ENCODE measurements around the gene PTPRN2.
A peak's percentile ranks its signal among the peaks of the same experiment; 100 is the strongest.

Gene PTPRN2

DNA sequence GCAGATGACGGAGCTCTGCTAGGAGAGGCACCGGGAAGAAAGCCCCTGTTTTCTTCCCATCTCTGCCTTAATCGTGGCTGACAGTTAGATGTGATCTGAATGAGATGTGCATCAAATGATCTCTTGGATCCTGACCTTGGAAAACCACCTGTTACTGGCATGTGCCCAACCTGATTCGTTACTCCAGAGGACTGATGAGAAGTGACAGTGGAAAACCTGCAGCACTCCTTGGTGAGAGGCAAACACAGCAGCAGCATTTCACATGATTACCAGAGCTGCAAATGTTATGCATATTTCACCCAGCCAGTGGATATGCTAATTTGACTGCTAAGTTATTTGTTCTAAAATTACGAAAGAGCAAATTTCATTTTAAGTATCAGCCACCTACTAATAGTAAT is 95.3 kb downstream of the PTPRN2 start:
- peak; percentile 44 for DNase-seq (ENCODE audit: low spot score)

DNA sequence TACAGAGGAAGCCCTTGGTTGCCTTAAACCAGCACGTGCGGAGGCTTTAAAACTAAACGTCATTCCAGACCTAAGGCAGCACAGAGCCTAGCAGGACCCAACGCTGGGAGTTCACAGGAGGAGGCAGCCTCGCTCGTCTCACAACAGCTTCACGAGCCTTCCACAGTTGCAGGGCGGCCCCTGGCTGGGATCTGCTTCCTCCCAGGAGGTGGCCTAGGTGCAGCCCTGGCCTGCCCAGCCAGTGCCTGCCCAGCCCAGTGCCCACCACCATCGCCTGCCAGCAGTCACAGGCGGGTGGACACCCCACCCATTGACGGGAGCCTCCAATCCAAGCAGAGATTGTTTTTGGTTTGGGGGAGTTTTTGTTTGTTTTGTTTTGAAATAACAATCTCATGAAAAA is 96.5 kb downstream of the PTPRN2 start:
- no peak for DNase-seq (ENCODE audit: low spot score)

DNA sequence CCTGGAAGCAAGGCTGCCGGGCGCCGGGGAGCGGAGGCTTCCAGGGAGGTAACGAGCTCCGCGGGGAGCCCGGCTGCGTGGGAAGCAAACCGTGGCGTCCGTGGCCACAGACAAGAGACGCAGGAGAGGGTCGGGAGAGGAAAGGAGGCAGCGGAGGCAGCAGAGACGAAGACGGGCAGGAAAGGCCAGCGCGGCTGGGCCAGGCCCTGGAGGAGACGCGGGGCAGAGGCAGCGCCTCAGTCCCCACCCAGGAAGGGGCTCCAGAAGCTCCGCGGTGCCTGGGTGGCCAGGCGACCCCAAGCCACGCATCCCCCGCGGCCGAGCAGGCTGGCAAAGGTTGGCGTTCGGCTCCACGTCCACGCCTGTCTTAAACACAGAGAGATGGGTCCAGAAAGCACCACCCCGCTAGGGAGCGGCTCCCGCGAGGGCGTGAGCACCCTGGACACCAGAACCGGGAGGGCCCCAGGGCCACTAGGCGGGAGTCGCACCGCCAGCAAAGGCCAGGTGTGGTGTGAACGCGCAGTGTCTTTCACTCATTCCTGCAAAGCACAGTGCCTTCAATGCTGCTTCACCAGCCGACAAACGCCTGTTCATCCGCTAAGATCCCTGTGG is 97.3 kb downstream of the PTPRN2 start:
- DNase-seq (ENCODE audit: low spot score): no peak

DNA sequence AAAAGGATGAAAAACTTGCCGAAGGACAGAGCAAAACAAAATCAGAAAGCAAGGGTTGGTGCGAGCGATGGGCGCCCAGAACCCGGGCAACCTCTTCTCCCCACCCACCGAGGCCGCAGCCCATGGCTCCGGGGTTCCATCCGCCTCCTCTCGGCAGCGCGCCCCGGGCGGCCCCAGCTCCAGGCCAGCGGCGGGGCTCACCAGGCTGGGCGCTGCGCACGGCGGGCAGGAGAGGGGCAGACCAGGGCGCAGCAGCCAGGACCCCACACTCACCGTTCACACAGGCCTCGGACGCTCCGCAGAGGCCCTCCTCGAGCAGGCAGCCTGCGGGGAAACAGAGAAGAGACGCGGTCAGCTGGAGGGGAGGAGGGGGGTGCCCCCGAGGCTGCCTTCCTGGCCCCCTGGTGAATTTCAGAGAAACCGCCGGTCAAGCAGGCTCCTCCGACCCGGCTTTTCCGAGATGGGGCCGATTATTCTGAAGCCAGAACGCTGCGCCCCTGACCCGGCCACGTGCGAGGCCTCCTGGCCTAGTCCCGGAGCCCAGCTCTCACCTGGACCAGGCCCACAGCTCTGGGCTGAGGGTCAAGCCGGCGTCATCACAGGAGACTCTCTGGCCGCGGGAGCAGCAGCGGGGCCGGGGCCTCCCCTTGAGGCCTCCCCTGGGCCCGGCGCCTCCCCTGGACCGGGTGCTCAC is 98.0 kb downstream of the PTPRN2 start:
- no peak for DNase-seq (ENCODE audit: low spot score)

DNA sequence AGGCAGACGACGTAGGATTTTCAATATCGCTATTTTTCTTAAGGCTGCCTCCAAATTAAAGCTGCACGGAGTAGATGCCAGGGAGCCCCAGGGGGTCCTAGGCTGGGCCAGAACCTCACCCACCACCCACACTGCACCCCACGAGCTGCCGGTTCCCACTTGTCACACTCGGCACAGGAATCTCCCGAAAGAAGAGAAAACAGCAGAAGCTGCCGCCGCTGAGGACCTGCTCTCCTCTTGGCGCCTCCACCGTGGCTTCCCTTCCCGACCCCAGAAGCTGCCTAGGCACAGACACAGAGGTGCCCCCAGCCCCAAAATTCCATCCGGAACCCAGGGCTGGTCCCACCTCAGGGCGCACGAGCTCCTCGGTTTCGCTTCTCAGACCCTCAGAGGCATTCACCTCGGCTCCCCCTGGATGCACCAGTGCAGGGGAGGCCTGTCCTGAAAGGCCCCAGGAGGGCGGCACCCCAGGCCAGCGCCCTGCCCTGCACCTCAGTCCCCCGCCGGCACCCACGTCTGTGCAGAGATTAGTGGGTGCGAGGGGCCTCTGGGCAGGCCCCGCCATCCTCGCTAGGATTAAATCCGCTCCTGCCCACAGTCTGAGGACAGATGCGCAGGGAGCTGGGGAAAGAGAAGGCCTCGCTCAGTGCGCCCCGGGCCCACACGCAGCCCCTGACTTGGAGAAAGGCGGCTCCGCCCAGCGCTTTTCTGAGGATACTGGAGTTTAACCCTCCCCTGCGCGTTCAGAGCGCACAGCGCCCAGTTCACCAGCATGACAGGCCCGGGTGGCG is 99.2 kb downstream of the PTPRN2 start:
- DNase-seq (ENCODE audit: low spot score): peak; percentile 36

DNA sequence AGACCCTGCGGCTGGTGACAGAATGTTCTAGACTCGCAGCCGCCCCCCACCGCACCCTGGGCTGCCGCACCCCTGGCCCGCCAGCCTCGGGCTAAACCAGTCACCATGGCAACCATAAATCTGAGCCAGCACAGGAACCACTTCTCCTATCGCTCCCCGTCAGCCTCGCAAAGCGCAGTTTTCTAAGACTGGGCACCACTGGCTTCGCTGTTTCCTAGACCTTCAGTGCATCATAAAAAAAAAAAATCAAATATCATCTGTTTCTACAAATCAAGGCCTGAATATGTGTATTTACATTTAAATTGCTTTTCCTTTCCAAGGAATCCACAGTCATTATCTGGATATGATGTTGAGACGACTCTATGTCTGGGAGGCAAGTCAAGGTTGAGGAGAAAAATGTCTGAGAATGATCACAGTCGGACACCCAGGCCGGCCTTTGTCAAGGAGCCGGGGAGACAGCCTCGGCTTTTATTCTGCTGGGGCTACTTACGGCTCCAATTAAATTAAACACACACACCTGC is 99.9 kb downstream of the PTPRN2 start:
- peak; percentile 72 for DNase-seq (ENCODE audit: low spot score)

DNA sequence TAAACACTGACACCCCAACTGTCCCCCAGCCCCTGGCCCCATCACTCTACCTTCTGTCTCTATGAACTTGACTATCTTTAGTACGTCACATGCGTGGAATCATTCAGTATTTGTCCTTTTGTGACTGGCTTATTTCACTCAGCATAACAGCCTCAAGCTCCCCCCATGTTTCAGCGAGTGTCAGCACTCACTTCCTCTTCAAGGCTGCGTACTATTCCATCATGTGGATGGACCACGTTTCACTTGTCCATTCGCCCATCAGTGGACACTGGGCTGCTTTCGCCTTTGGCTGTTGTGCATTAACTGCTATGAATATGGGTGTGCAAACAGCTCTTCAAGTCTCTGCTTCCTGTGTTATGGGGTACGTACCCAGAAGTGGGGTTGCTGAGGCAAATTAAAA is 100.7 kb downstream of the PTPRN2 start:
- no peak for DNase-seq (ENCODE audit: low spot score)

DNA sequence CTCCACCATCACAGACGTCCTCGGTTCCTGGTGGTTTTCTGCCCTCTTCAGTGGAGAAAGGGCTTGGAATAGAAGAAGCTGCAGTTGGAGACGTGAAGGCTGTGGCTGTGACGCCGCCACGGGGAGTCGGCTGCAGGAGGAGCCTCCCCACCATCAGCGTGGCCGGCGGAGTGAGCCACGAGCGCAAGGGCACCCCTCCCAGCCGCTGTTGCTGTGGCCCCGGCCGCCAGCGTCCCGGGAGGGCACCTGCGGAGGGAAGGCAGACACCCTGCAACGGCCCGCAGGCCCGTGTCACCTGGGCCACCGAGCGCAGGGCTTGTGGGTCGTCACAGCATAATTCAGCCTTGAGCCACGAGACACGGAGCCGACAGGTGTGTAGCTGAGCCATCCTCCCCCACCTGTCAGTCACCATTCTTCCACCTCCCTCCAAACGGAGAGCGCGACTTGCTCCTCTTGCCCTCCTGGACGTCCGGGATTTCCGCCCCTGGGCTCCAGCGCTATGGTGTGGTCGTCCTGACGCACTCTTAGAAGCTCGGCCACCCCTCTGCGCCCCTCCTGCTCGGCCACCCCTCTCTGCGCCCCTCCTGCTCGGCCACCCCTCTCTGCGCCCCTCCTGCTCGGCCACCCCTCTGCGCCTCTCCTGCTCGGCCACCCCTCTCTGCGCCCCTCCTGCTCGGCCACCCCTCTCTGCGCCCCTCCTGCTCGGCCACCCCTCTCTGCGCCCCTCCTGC is 102.7 kb downstream of the PTPRN2 start:
- DNase-seq (ENCODE audit: low spot score): no peak

DNA sequence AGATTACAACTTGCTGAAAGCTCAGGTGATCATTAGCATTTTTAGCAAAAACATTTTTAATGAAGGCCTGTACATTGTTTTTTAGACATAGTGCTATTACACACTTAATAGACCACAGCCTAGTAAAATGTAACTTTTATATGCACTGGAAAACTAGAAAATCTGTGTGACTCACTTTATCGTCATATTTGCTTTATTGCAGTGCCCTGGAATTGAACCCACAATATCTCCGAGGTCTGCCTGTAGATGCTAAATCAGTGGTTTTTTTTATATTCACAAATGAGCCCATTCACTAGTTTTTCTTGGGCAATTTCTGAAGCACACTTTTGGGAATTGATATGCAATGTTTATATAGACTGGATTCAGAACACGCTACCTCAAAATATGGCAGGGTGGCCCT is 105.1 kb downstream of the PTPRN2 start:
- DNase-seq (ENCODE audit: low spot score): no peak

DNA sequence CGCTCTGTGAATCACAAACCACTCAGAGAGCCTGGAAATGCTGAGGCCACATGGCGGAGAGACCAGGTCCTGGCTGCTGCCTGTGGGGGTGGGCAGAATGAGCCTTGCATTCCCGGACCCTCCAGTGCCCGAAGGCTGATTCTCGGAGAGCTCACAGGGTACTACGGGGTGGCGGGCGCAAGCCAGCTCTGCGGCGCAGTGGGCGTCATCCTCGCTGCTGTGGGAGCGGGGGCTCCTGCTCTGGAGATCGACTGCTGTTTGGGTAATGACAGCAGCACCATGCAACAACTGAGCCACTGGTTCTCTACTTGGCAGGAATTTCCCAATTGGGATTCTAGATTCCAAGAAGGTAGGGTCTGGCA is 108.0 kb downstream of the PTPRN2 start:
- no peak for DNase-seq (ENCODE audit: low spot score)

DNA sequence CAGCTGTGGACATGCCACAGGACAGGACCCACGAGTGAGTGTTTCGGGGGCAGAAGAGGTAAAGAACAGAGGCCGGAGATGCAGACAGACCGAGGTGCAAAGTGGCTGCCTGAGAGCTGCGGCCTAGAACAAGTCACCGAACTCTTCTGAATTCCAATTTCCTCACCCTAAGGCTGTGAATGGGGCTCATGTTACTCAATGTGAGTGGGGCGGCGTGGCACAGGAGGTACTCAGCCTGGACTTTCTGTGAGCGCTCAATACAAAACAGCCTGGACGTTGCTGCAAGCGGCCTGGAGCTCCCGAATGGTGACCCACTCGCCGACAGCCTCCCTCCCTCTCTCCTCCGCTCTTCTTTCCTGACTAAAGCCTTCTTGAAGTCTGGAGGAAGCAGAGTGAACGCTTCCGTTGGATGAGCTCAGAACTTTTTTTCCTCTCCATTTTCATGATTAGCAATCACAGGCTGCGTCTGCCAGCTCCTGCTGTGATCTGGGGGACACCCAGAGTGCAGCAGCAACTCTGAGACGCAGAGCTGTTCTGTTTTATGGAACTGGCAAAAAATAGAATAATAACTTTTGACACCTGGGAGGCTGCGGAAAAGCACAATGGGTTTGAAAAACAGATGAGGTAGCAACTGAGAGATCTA is 108.5 kb downstream of the PTPRN2 start:
- no peak for DNase-seq (ENCODE audit: low spot score)

DNA sequence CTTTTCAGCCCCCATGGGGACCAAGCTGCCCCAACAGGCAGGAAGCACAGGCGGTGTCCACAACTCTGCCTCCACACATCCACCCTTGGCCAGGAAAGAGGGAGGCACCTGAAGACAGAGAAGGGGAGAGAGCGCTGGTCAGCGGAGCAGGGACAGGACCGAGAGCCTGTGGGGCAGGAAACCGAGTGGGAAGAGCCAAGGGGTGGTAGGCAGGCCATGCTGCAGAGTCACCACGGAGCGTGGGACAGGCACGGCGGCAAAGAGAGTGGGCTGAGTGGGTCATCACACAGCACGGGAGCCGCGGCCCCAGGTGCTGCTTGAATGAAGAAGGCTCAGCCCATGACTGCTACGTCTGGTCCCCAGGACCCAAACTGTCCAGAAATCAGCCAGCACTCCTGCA is 109.8 kb downstream of the PTPRN2 start:
- DNase-seq (ENCODE audit: low spot score): no peak

DNA sequence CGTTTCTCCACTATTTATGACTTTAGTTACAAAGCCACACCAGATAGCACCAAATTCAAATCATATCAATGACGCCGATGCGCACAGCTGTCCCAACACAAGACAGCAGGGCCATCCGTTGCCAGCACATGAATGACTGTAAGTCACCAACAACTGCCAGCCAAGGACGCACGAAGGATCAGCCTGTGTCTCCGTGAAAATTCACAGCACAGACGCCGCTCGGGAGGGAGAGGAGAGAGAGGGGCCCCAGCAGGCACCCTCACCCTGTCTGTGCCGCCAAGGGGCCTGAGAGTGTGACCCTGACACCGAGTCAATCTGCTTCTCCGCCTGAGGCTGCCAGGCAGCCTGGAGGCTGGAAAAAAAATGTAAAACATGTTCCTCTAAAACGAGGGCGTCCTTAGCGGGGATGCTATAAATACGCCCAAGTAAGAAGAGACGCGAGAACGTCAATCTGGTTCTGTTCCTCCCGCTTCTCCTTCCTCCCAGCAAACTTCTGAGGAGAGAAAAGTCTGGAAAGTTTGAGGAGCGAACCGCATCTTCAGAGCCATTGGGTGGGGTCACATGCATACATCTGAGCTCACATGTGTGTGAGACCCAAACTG is 111.2 kb downstream of the PTPRN2 start:
- no peak for DNase-seq (ENCODE audit: low spot score)

DNA sequence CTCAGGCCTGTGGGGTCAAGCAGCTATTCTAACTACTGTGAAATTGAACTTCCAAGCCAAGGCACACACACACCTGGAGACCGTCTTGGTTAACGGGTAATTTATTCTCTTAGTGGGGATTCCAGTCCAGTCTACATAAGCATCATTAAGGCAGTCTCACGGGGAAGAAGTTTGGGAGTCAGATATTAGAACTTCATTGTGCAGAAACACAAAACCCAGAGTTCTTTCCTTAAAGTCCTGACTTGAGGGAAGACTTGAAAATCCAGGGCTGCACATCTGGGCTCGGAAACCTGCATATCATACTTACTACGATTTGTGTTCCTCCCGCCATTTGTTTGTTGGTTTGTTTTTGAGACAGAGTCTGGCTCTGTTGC is 112.0 kb downstream of the PTPRN2 start:
- DNase-seq (ENCODE audit: low spot score): no peak

DNA sequence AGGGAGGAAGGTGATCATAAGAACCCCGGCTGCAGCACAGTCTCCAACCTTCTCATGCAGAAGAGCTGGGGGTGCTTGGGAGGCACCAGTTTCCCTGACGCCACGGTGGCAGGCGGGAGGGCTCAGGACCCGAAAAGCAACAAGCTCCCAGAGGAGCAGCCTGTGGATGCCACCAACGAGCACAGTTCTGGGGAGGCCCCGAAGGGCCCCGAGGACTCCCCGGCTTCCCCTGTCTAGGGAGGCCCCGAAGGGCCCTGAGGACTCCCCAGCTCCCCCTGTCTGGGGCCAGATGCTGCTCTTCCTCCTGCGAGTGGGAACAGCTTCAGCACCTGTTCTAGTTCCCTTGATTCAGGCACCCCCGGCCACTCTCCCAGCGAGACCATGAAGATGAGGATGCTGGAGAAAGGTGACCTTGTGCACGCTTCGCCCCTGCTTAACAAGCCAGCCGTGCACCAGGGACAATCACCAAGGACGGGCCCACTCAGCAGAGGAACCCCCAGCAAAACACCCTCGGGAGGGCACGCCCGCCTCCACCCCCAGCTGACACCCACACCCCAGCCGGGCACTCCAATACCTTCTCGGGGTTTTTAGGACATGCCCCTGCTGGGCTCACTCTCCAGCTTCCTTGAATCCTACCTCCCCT is 112.5 kb downstream of the PTPRN2 start:
- no peak for DNase-seq (ENCODE audit: low spot score)

DNA sequence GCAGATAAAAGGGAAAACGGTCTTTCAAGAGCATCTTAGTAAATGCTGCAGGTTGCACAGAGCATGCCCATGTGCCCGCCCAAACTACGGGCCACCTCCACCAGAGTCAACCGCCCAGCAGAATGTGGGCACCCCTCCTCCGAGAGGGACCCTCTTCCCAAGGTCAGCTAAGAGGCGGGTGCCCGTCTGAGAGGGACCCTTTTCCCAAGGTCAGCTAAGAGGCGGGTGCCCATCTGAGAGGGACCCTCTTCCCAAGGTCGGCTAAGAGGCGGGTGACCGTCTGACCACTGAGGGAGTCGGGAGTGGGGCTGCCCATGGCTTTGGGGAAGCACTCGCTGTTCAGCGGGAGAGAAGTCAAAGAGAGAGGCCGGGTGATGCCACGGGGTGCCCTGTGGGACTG is 113.1 kb downstream of the PTPRN2 start:
- DNase-seq (ENCODE audit: low spot score): no peak

DNA sequence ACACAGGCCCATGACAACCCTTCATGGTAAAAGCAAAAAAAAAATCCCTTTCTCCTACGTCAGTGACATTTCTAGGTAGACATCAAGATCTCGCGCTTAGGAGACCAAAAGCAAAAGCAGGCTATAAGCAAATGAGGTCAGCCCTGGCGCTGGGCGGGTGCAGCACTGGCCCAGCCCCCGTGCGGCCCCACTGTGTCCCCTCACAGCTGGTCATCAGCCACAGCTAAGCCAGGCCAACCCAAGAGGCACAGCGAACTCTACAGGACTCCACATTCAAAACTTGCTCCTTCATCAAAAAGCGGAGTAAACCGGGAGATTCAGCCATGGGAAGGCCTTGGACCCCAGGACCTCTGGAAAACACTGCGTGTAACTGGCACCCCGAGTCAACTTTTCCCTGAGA is 113.7 kb downstream of the PTPRN2 start:
- no peak for DNase-seq (ENCODE audit: low spot score)

DNA sequence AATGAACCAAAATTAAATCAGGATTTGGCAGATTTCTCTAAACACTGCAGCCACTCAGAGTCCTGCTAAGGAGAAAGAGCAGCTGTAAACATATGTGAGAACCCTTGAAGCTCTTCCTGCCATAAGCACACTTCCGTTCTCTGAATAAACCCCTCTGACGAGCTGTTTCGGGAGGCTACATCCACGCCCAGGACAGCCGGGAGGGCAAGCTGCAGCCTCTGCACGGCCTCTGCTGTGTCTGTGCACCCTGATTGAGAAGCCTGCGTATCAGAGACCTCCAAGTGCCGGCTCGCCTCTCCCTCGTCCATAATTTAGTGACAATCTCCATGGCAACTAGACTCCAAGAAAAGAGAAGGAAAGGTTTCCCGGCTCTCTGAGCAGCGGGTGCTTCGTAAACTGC is 114.4 kb downstream of the PTPRN2 start:
- DNase-seq (ENCODE audit: low spot score): peak; percentile 64

DNA sequence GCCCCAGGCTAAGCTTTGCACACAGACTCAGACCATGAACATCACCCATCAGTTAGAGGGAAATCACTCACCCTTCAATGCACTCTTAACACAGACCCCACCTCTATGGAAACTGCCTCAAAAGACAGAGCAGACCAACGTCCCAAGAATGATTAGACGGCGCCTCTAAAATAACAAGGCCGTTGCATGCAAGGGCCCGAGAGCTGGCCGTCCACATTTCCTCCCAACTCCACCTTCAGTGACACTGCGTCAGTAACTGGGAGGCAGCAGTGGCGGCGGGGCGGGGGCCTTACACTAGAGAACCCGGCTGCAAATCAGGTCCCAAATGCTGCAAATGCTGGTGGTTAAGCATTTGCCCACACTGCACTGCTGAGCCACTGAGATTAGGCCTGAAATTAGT is 115.0 kb downstream of the PTPRN2 start:
- DNase-seq (ENCODE audit: low spot score): no peak

DNA sequence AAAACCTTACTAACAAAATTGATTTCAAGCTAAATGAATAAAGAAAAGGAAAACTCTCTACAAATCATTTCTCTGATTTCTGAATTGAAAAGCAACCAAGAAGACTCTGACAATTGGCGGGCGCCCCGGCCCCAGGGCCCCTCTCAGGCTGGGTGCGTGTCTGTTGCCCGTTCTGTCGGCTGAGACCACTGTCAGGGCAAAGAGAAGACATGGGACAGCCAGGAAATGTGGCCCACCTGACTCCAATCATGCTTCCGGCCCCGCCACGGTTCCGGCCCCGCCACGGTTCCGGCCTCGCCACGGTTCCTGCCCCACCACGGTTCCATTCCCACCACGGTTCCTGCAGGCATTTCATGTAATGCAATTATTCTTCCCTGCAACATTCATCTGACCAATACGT is 115.9 kb downstream of the PTPRN2 start:
- DNase-seq (ENCODE audit: low spot score): no peak

DNA sequence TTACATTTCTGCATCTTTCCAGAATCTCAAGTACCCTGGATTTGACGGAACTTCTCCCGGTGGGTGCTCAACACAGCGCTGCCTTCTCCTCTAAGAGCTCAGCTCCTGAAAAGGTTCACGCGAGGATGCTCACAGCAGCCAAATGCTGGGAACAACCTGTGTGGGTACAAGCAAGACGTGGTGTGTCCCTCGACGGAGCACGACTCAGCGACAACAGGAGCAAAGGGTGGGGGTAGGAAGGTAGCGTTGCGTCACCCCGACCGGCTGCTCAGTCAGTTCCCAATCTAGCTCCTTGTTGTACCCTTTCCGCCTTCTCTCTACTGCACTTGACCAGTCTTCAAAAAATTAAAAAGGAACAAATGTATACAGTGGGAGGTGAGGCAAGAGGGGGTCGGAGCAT is 117.3 kb downstream of the PTPRN2 start:
- no peak for DNase-seq (ENCODE audit: low spot score)
